Retina (tissue), 1 donor: ENCODE results near the gene SEC24D.

ENCODE experiments used
- DNase-seq: peaks from one replicate; pipeline ENCODE4 v3.0.0-alpha.2; 2016

Gene SEC24D

DNA sequence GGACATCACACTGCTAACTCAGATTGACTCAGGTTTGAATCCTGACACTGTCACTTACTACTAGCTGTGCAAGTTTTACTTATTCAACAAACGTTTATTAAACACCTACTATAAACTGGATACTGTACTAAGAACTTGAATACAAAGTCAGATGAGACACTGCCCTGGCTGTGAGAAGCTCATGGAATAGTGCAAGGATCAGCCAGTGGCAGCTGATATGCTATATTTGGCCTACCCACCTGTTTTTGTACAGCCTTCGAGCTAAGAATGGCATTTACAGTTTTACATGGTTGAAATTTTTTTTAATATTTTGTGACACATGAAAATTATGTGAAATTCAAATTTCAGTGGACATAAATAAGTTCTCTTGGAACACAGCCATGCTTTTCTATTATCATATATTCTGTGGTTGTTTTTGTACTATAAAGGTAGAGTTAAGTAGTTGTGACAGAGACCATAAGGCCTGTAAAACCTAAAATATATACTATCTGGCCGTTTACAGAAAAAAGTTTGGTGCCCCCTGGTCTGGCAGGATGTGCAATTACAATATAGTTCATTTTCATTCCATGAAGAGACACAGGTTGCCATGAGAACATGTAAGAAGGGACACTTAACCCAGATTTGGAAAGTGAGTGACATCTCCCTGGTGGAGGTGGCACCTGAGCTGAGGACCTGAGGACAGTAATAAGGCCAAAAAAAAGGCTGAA, 3.4 kb upstream of the SEC24D start:
- DNase-seq, result no peak

DNA sequence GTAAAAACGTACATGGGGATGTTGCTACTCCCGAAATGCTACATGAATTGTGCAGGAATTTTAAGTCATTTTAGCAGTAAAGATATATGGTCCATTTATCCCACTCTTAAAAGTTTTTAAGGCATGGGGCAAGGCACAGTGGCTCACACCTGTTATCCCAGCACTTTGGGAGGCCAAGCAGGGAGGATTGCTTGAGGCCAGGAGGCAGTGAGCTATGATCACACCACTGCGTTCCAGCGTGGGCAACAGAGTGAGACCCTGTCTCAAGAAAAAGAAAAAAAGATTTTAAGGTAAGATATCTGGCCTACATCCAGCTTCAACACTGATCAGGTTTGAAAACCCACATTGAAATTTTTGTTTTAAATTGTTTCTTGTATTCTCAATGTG, 1.2 kb upstream of the SEC24D start:
- DNase-seq, result no peak

GRCh38 chr4:118836301-118837120, 585 bp upstream of the SEC24D start:
- no peak for DNase-seq

DNA sequence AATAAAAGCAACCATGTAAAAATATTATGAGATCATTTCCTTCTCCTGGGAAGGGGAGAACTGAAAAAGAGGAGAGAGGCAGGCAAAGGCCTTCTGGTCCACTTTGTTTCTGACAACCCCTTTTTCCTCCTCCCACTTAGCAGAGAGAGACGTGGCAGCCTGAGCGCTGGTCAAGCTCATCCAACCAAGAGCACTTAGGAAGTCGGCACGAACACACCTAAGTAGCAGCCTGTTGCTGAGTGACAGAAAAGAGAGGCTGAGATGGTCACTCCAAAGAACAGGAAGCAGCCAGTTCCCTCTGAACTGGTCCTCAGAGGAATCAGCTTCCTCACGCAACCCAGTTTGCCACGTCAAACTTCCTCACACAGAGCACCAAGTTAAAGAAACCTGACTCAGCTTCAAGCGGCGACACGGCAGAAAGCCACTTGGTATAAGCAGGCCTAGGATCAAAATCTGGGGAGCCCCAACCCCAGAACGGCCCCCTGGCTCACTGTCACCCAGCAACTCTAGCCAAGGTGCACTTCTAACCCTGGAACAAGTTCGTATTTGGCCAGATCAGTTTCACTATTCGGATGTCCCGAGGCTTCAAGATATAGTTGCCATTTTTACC, 861 bp downstream of the SEC24D start:
- peak; percentile 74 for DNase-seq

DNA sequence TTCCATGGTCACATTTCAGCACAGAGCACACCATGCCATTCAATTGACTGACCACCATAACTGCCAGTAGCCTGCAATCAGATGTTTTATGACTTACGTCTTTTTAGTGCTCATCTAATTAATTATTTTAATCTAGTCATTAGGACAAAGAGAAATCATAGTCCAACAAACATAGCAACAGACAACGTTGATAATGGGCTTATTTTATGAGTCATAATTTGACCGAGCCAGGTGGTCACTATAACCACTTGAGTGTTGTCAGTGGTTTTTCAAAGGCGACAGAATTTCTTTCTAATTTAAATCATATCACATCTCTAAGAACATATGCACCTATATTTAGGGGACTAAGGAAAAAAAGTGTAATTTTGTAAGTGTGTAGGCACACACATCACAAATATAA, 1.9 kb downstream of the SEC24D start:
- DNase-seq, result no peak

DNA sequence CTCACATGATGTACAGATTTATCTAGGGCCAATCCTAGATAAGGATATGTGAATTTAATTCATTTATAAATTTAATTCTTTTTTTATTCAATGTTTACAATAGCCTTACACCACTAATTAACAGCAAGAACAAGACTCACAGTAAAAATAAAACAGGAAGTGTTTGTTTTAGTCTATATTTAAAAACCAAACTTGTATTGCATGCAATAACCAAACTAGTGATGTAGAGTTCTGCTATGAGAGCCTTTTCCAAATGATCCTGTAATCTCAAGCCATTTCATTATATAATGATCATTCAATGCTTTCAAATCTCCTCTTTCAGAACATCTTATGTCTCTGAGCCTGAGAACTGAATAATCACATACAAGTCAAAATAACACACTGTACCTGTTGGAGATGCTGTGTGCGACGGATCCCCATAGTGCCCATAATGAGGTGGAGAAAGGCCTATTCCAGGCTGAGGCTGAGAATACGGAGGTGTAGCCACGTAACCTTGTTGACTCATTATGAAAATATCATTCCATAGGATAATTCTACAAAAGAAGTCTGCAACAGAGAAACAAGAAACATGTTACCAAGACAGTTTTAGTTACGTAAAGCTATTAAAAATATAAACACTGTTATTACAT, 2.6 kb downstream of the SEC24D start:
- DNase-seq, result no peak

DNA sequence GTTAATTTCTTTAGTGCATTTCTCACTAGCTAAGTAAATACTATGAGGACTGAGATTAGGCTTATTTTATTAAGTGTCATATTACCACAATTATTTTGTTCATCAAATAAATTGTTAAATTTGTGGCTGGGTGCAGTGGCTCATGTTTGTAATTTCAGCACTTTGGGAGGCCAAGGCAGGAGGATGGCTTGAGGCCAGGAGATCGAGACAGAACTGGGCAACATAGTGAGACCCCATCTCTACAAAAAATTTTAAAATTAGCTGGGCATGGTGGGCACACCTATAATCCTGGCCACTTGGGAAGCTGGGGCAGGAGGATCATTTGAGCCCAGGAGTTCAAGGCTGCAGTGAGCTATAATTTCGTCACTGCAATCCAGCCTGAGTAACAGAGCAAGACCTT, 6.8 kb downstream of the SEC24D start:
- DNase-seq, result no peak

GRCh38 chr4:118826723-118827444, 9.0 kb downstream of the SEC24D start:
- no peak for DNase-seq

GRCh38 chr4:118825799-118826198, 10.1 kb downstream of the SEC24D start:
- DNase-seq, result no peak

- no peak for DNase-seq
Observed at GRCh38 chr4:118824141-118824540, 11.8 kb downstream of the SEC24D start.

- DNase-seq, result no peak
Observed at GRCh38 chr4:118823471-118823870, 12.5 kb downstream of the SEC24D start.

DNA sequence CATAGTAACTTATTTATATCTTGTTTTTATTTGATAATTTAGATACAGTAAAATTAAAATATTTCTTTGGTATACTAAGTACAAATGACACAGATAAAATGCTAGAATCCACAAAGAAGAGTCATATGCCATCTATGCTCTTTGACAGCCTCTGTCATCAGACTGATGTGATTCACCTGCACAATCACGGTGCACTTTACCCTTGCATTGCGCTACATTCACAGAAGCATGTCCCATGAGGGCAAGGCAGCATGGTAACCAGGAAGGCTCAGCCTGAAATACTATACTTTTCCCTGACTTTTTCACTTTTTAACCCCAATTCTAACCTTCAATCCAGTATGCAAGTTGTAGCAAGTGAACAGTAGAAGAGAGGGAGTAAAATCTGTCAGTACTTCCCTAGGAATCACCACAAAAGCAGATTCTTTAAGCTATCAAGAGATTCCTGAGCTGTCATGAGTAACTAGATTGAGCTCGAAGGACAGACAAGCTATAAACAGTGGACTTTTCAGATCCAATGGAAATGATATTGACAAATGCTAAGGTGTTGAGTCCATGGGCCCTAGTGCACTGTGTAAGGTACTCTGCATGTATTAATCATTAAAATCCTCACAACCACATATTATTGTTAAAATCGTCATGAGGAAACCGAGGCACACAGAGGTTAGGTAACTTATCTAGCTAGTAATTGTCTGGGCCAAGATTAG, 14.2 kb downstream of the SEC24D start:
- DNase-seq, result no peak

DNA sequence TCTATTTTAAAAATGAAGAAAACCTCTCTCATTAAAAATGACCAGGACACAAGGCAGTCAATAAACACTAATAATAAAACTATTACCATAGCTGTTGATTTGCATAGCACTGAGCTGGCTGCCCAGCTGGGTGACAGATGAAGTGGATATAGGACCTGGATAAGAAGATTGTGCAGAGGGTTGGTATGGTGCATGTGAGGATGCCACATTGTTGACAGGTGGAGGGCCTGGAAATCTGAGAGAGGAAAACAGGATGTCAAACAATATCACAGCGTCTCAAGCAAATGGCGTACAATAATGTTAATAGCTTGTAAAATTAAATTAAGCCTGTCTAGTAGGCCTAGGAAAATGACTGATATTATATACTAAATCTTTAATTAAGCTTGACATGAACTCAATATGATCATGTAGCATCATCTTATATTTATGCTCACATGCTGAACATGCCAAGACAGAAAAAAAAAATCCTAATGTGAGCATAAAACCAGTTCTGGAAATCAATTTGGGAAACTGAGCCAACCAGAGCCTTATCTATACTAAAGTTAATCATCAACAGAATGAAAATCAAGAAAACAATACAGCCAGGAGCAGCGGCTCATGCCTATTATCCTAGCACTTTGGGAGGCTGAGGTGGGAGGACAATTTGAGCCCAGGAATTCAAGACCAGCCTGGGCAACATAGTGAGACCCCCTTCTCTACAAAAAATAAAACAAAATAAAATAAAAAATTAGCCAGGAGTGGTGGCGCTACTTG, 18.6 kb downstream of the SEC24D start:
- DNase-seq, result no peak

GRCh38 chr4:118816538-118817177, 19.3 kb downstream of the SEC24D start:
- DNase-seq, result no peak

- no peak for DNase-seq
Observed at GRCh38 chr4:118814891-118815290, 21.0 kb downstream of the SEC24D start.

DNA sequence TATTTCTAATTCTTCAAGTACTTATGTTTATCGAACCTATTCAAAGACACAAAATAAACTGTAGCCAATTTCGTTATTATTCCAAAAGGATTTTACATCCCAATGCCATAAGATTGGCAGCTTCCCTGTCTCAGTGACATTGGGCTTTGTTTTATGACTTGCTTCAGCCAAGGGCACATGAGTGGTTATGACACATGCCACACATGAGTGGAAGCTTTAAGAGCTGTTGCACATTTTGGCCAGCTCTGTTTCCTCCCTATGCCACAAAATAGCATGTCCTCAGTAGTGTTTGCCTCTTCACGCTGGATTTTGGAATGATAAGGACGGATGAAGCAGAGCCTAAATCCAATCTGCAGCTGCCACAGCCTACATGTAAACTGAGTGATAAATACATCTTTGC, 21.9 kb downstream of the SEC24D start:
- DNase-seq, result no peak

DNA sequence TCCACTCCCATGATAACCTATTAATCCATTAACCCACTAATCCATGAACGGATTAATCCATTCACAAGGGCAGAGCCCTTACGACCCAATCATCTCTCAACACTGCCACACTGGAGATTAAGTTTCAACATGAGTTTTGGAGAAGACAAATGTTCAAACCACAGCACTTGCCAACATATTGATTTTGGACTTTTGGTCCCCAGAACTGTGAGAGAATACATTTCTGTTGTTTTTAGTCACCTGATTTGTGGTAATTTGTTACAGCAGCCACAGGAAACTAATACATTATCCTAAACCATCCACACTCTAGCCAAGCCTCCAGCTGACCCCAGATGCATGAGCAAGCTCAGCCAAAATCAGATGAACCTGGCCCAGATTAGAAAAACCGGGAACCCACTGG, 22.4 kb downstream of the SEC24D start:
- no peak for DNase-seq

DNA sequence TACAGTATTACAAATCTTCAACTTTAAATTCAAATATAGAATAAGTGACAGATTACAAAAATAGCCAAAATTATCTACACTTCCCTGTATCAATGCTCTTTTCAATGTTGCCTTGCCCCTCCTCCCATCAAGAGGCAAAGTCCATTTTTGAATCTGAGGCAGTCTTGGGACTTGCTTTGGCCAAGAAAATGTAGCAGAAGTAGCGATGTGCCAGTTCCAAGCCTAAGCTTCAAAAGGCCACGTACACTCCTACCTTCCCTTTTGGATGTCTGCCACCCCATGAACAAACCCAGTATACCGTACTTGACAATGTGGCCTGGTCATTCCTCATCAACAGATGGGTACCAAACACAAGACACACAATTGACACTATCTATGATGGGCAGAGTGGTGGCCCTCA, 24.1 kb downstream of the SEC24D start:
- no peak for DNase-seq

- no peak for DNase-seq
Observed at GRCh38 chr4:118810991-118811764, 24.7 kb downstream of the SEC24D start.

GRCh38 chr4:118807659-118808058, 28.3 kb downstream of the SEC24D start:
- no peak for DNase-seq
